ENCODE measurements around the gene TAOK2.

TAOK2 gene

DNA sequence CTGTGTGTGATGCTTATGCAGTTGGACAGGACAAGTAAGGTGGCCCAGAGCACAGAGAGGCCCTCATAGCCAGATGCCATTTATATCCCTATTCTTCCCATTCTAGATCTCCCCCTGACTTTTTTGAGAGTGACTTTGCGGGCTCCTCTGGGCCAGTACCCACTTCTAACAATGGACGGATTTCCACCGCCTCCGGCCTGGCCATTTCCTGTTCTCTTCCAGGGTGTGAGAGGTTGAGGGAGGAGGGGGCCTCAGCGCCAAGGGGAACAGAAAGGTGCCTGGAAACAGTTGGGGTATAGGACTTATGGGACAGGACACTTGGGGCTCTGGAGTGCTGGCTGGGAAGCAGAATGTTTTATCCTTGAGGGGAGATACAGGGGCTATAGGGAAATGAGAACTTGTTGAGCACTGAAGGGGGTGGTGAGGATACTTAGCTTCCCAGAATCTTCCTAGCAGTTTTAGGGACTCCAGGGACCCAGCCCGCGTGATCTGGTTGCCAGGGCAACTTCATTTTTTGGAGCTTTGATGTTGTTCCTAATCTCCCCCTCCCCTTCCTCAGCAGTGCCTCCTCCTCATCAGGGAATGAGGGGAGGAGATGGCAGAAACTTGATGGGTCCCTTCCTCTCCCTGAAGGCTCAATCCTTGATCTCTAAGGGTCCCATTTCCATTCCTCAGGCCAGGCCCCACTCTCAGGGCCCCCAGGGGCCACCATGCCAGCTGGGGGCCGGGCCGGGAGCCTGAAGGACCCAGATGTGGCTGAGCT lies 3.6 kb downstream of the TAOK2 start:
- no peak for DNase-seq (ENCODE audit: low read depth)
- TF ChIP-seq, protein P1, sequence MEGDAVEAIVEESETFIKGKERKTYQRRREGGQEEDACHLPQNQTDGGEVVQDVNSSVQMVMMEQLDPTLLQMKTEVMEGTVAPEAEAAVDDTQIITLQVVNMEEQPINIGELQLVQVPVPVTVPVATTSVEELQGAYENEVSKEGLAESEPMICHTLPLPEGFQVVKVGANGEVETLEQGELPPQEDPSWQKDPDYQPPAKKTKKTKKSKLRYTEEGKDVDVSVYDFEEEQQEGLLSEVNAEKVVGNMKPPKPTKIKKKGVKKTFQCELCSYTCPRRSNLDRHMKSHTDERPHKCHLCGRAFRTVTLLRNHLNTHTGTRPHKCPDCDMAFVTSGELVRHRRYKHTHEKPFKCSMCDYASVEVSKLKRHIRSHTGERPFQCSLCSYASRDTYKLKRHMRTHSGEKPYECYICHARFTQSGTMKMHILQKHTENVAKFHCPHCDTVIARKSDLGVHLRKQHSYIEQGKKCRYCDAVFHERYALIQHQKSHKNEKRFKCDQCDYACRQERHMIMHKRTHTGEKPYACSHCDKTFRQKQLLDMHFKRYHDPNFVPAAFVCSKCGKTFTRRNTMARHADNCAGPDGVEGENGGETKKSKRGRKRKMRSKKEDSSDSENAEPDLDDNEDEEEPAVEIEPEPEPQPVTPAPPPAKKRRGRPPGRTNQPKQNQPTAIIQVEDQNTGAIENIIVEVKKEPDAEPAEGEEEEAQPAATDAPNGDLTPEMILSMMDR (IDR thresholded peaks at IDR 0.05; ENCODE audit: insufficient read depth, low read depth, low read length, missing control alignments): no peak
- no peak overlapping the region for H3K4me3 ChIP-seq (ENCODE audit: low read depth, low read length)

GRCh38 chr16:29978081-29978480 lies 4.4 kb downstream of the TAOK2 start:
- DNase-seq (ENCODE audit: low read depth): no peak
- TF ChIP-seq, protein P1 (IDR thresholded peaks at IDR 0.05; ENCODE audit: insufficient read depth, low read depth, low read length, missing control alignments): no peak

GRCh38 chr16:29978564-29979270 lies 5.0 kb downstream of the TAOK2 start:
- DNase-seq (ENCODE audit: low read depth): no peak
- TF ChIP-seq, protein P1 (IDR thresholded peaks at IDR 0.05; ENCODE audit: insufficient read depth, low read depth, low read length, missing control alignments): no peak
- H3K4me3 ChIP-seq (ENCODE audit: low read depth, low read length): no peak overlapping the region

More at GRCh38 chr16:29978081-29978480, 4.4 kb downstream of the TAOK2 start:
- no peak overlapping the region for H3K4me3 ChIP-seq (ENCODE audit: low read depth, low read length)

DNA sequence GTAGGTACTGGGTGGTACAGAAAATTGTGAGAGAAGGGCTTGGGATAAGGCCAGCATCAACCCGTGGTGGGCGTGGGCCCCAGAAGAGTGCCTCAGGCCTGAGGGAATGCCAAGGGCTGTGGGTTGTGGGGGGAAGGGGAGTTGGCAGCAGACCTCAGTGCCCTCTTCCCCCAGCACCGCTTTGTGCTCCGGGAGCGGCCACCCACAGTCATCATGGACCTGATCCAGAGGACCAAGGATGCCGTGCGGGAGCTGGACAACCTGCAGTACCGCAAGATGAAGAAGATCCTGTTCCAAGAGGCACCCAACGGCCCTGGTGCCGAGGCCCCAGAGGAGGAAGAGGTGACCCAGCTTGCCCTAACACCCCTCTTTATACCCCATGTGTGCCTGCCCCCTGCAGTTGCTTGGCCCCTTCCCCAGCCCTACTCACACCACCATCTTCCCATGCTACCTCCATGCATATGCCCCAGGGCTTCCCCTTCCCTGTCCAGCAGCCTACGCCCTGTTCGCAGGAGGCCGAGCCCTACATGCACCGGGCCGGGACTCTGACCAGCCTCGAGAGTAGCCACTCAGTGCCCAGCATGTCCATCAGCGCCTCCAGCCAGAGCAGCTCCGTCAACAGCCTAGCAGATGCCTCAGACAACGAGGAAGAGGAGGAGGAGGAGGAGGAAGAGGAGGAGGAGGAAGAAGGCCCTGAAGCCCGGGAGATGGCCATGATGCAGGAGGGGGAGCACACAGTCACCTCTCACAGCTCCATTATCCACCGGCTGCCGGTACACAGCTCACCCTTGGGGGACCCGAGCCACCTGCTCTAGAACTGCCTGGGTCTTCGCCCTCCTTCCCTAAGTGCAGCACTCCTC lies 9.1 kb downstream of the TAOK2 start:
- no peak overlapping the region for H3K4me3 ChIP-seq (ENCODE audit: low read depth, low read length)
- TF ChIP-seq, protein P1 (IDR thresholded peaks at IDR 0.05; ENCODE audit: insufficient read depth, low read depth, low read length, missing control alignments): no peak
- DNase-seq (ENCODE audit: low read depth): no peak

DNA sequence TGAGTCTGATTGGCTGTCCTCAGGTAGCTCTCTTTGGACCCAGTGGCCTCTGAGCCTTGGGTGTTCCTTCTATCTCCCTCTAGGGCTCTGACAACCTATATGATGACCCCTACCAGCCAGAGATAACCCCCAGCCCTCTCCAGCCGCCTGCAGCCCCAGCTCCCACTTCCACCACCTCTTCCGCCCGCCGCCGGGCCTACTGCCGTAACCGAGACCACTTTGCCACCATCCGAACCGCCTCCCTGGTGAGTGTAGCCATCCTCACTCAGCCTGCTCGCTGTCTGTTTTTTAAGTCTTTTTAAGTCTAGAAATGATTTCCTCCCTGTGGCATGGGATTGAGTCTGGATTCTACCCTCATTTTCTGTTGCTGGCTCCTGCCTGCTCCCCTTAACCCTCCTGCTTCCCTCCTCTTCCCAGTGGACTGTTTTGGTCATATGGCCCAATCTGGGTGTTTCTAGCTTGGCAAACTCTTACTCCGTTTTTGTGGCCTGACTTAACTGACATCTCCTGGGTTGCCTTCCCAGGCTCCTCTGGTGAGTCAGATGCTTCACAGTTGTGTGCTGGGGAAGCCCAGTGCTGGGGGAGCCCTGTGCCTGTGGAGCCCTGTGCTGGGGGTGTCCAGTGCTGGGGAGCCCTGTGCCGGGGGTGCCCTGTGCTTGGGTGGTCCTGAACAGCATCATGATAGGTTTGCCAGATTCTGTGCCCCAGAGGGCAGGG lies 9.9 kb downstream of the TAOK2 start:
- no peak overlapping the region for H3K4me3 ChIP-seq (ENCODE audit: low read depth, low read length)
- no peak for DNase-seq (ENCODE audit: low read depth)
- TF ChIP-seq, protein P1 (IDR thresholded peaks at IDR 0.05; ENCODE audit: insufficient read depth, low read depth, low read length, missing control alignments): no peak

DNA sequence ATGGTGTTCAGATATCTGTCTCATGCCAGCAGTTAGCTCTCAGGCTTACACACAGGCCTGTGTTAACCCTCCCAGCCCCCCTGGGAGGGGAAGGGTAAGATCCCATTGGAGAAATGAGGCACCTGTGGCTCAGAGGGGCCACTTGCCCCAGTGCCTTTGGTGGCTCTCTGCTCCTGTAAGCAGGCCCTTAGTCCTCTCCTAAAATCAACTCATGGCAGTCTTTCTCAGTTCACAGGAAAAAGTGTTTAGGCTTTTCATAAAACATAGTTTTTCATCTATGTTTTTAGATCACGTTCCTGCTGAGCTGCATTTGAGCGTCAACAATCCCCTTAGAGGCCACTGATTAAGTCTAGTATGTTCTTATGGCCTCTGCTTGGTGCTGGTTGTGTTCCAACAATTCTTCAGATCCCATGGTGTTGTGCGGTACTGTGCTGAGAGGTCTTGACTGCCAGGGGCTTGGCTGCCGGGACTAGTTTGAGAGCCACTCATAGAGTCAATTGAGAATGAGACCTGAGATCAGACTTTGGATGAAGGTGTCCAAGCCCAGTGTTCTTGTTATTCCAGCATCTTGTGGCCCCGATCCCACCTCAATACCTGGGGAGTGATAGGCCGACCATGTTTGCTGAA lies 10.6 kb downstream of the TAOK2 start:
- DNase-seq (ENCODE audit: low read depth): no peak
- TF ChIP-seq, protein P1 (IDR thresholded peaks at IDR 0.05; ENCODE audit: insufficient read depth, low read depth, low read length, missing control alignments): no peak
- no peak overlapping the region for H3K4me3 ChIP-seq (ENCODE audit: low read depth, low read length)
